Activated CD4-positive, alpha-beta T cell treated with anti-CD3 and anti-CD28 coated beads, Interleukin-2, amount 50 U/mL, for 4 hours (primary cell): ENCODE data around the gene CITED1.
"Not testable (repeated sequence)": the region's sequence is repeated elsewhere in the genome, so short reads cannot be mapped to it uniquely, and the experiment has no call there.

Experiments
- DNase-seq, 2 experiments: peaks; one replicate each; pipeline ENCODE4 v3.0.0-alpha.2; 2020

The CITED1 gene

GRCh38 chrX:72305286-72306084 lies at the start of gene CITED1:
Gene CITED1, minus strand, starts transcription at chrX:72305914. Its CDS starts 3,045 bp downstream, at chrX:72302869.
- no peak for DNase-seq

DNA sequence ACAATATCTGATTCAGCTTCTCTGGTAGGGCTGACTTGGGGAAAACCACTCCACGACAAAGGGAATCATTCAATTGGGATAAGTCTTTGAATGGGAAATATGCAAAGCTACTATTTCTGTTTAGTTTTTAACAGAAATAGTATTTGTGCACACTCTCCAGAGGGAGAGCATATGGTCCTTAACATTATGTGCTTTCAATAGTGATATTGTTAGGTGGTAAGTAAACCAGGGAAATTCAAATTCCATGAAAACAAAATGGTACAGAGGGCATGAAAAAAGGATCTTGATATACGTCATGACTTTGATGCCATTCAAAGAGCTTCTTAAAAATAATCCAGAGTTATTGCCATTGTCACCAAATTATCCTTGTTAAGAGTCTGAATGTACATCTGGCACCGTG lies 47.1 kb upstream of the CITED1 start:
- DNase-seq, result no peak

DNA sequence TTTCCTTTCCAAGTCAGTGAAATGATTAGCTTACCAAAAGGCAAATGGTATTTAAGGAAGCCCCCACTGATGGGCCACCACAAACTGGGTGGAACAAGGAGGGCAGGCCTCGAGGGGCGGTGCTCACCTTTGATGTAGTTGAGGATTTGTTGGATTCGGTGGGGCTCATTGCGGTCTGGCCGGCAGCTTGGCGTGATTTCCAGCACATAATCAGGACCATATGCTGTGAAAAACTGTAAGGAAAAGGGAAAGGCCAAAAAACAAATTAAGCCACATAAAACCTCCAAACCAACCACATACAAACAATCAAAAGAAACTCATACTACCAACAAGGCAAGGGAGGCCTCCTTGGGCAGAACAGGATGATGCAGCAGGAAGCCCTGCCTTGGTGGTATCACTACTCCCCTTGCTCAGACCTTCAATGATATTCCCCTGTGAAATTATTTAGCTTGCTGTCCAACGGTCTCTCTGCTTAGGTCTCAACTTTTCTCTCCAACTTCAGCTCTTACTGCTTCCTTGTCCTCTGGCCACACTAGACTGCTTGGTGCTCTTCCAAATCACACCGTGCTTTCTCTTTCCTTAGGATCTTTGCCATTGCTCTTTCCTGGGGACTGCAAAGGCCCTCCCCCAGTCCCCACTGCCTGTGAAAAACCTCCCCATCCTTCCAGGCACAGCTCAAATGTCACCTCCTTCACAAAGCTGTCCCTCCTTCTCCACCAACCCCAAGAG lies 46.1 kb upstream of the CITED1 start:
- no peak for DNase-seq

- DNase-seq, result no peak
Measured at GRCh38 chrX:72349190-72349589, 43.5 kb upstream of the CITED1 start.

- DNase-seq, result no peak
Measured at GRCh38 chrX:72348247-72348979, 42.7 kb upstream of the CITED1 start.

DNA sequence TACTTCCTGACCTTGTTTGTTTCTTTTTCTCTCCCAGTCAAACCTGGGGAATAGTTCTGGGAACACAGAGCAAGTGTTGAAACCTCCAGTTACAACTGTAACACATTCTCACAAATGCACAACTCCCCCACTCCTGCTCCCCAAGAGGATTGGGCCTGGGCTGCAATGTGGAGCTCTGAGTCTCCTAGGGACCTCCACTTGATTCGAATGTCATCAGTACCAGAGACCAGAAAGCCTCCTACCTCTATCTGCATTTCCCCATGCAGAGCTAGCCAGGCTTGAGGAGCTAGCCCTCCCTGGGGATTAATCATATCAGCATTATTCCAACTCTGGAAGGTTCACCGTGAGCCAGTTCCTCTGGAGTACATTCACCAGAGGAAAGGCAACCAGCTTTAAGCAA lies 41.7 kb upstream of the CITED1 start:
- no peak for DNase-seq

- no peak for DNase-seq
Measured at GRCh38 chrX:72346302-72346949, 40.7 kb upstream of the CITED1 start.

DNA sequence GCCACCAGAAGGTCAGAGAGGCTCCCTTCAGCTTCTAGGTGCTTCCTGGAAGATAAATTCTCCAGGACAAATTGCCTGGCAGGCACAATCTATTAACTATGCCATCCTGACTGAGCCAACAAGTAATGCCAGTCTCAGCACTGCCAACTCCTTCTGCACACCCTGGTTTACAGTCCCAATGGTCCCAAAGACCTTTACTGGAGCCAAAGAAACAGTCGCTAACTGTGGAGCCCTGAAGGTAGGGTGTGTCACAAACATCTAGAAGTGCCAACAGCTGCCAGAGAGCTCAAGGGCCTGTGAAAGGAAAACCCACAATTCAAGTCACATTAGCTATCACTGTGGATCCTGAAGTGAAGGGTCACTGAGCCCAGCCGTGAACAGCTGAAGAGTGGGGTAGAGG lies 34.9 kb upstream of the CITED1 start:
- no peak for DNase-seq

DNA sequence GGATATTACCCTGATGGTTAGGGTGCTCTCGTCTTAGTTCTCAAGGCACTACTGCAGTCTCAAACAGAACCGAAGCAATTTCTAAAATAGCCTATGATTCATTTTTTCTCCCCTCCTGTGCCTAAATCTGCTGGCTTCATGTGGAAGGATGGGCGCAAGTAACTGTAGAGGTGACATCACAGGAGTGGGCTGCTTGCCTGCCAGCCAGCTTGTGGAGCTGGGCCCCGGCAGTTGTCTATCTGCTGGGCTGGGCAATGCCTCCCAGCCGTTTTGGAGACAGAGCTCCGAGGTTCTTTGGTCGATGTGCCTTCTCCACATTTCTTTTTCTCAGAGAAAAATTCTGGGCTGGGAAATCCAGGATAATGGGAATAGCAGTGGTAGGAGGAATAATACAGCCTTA lies 34.3 kb upstream of the CITED1 start:
- no peak for DNase-seq

DNA sequence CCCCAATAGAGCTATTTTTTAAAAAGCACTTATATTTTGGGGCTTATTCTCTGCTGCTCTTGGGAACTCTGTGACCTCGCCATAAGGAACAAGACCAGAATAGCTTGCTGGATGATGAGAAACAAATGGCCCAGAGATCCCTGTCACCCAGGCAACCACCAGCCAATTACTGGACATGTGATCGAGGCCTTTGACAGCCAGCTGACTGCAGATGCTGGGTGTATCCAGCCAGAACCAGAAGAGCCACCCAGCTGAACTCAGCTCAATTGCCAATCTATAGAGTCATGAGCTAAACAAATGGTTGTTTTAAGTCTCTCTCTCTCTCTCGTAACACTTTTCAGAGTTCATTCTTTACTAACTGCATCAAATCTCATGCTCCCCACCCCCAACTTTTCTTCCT lies 24.4 kb upstream of the CITED1 start:
- DNase-seq, result no peak

GRCh38 chrX:72326605-72327300 lies 21.0 kb upstream of the CITED1 start:
- DNase-seq, result no peak

DNA sequence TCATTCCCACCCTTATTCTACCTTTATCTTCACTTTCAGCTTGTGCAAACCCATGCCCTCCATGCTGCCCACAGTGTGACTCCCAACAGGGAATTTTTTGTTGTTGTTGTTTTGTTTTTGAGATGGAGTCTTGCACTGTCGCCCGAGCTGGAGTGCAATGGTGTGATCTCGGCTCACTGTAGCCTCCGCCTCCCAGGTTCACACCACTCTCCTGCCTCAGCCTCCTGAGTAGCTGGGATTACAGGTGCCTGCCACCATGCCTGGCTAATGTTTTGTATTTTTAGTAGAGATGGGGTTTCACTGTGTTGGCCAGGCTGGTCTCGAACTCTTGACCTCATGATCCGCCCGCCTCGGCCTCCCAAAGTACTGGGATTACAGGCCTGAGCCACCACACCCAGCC lies 13.9 kb upstream of the CITED1 start:
- not testable (repeated sequence) for DNase-seq

DNA sequence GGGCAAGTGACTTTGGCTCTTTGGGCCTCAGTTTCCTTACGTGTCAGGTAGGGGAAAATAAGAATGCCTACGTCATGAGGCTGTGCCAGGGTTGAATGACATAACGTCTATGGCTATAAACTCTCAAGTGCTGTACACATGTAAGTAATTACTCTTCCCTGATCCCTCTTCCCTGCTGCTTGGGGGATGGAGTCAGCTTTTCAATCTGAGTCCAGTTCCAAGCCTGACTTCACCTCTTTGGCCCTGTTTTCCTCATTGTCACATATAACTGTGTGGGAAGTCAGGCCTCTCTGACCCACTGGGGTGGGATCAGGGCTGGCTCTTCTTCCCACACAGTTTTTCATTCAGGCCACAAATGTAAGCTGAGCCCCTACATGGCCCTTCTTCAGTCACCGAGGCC lies 11.4 kb upstream of the CITED1 start:
- no peak for DNase-seq

DNA sequence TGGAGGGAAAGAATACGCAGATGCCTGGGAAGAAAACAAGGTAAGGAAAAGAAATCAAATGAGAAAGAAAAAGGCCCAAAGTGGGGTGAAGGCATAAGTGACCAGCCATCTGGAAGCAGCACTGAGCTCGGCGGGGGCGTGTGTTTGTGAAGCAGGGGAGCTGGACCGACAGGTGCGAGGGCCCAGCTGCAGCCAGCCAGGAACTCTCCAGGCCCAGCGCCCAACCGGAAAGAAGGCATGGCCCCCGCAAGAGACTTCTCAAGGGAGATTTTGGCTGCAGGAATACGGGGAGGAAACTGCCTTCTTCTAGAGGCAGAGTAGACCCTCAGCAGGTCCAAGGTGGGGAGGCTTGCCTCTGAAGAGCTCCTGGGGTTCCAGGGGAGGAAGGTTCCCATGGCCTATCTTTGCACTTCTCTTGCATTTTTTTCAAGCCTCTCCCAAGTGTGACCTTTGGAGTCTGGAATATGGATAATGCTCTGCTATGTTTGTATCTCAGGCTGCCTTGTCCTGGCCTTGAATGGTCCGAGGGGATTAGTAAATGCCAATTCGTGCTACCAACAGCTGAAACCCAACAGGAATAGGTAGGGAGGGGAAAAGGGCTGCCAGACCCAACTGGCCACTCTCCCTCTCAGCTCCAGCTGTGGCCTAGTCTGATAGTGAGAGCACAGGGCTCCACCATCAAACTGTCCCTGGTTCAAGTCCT lies 10.8 kb upstream of the CITED1 start:
- no peak for DNase-seq

GRCh38 chrX:72314881-72315280 lies 9.2 kb upstream of the CITED1 start:
- DNase-seq, result no peak

DNA sequence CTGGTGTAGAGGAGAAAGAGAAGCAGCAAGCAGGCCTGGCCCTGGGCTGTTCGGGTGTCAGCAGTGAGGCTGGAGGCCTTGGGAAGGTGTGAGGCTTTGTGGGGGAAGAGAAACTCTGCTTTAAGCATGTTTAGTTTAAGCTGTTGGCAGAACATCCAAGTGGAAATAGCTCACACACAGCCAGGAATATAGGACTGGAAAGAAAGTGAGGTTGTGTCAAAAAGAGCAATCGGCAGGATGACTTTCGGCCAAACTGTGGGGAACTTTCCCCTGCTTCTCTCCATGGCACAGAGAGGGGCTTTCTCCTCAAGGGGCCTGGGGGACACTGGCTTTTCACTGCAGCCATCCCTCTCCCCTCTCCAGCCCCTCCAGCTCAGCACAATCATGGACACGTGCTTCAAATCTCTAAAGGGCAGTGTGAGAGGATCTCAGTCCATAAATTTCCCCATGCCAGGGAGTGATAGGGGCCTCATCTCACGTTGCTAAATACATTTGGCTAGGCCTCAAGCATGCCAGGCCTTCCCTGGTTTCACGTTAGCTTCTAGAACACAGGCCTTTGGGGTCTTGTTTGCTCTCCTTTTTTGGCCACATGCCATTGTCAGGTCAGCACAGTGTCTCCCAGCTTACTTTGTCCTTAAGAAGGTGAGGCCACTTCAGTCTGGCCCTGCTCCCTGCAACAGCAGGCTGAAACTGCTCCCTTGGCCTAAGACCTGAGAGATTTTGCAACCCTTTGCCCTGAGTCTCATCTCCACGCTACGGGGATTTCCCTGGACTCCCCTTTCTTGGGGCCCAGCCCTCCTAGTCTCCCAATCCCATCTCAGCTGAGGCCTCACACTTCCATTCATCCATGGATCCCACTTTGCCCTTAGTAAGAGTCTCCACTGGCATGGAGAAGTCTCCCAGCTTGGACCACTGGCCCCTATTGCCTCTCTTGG lies 8.3 kb upstream of the CITED1 start:
- no peak for DNase-seq

DNA sequence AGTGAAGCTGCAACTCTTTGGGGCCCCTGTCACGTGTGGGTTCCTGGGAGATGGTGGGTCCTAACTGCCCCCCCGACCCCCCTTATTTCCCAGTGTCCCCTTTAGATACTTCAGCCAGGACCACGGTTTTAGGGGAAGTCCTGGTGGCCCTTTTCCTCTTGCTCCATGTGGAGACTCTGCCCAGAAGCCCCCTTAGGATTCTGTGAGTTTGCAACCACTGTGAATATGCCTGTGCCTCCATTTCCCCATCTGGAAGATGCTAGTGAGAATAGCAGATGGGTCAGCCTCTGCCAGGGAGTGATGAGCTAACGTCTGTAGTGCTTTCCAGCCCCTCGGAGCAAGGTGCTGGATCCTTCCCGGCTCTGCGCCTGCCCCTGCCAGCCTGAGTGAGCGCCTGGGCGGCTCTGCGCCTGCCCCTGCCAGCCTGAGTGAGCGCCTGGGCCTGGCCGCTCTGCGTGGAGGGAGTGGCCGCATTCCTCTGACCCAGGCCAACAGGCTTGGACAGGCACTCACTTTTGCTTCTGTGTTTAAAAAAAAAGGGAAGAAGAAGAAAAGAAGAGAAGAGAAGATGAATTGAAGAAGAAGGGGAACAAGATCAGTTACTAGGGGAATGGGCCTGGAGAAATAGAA lies 6.7 kb upstream of the CITED1 start:
- no peak for DNase-seq

DNA sequence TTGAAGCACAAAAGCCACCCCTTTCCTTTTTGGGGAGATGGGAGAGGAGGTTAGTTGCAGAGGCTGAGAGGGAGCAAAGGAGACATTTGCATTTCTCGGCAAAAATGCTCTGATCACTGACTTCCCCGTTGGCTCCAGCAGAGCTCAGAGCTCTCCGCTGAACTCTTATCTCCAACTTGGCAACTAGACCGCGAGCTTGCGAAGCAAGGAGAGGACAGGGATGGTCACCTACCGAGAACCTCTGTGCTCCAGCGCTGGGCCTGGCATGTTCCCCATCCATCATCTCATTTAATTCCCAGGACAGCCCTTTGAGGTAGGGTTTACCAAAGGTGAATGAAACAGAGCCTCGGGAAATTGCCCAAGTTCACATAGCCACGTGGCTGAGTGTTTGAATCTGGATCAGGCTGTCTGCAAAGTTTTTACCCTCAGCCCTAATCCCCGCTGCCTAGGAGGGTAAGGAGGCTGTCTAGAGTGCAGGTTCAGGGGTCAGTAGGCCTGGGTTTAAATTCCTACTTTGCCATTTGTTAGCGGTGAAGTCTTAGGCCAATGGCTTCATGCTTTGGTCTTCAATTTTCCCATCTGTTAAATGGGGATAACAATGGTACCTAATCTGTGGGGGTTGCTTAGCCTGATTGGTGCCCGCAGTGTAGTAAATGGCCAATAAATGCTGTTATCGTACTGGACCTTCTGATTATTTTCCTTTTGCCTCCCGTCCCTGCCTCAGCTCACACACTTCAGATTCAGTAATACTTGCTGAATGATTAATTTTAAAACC lies 3.8 kb upstream of the CITED1 start:
- DNase-seq, result no peak

DNA sequence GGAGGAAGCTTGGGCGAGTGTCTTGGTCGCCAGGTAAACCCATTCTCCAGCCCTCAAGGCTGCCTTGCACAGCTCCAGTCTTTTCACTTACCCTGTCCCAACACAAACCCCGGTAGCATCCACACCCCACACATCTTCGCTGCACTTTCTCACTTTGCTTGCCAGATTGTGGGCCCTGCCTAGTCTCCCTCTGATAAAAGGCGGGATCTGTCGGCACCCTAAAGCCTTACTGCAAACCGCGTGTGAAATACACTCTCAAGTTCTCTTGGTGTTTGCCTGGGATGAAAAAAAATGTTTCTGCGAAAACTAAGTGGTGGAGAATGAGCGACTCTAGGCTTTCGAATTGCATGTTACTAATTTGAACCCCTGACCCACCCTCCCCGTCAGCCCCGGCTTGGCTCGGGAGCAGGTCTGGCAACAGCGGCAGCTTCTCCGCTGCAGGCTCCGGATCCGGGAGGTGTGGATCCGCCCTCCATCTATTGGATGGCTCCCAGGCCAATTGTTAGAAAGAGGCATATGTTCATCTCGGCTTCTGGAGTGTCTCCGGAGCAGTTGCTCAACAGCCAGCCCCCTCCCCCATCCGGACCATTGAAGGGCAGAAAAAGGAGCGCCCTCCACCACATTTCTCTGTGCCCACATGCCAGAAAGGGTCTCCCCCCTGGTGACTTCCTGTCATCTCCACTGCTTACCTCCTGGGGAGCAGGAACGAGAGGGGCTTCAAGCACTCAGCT lies 3.0 kb upstream of the CITED1 start:
- peak in 1 of 2 experiments; percentile 6 for DNase-seq
